ENCODE measurements around the gene AK5.
"Not testable (repeated sequence)": the region's sequence is repeated elsewhere in the genome, so short reads cannot be mapped to it uniquely, and the experiment has no call there.

The AK5 gene

GRCh38 chr1:77308889-77309621 lies 27.2 kb downstream of the AK5 start:
- H3K4me2 ChIP-seq (ENCODE audit: low read length): peak overlapping the region; percentile 48
- no peaks in the 10 kb centered on the region for H3K9me3 ChIP-seq (ENCODE audit: control insufficient read depth, insufficient read depth, low read length)
- no peaks in the 10 kb centered on the region for H3K9me2 ChIP-seq (replicated peaks; ENCODE audit: control insufficient read depth, low read length)
- TF ChIP-seq EZH2phosphoT487 (IDR thresholded peaks at IDR 0.05; ENCODE audit: borderline replicate concordance, low read length): no peak
- TF ChIP-seq, protein P1, sequence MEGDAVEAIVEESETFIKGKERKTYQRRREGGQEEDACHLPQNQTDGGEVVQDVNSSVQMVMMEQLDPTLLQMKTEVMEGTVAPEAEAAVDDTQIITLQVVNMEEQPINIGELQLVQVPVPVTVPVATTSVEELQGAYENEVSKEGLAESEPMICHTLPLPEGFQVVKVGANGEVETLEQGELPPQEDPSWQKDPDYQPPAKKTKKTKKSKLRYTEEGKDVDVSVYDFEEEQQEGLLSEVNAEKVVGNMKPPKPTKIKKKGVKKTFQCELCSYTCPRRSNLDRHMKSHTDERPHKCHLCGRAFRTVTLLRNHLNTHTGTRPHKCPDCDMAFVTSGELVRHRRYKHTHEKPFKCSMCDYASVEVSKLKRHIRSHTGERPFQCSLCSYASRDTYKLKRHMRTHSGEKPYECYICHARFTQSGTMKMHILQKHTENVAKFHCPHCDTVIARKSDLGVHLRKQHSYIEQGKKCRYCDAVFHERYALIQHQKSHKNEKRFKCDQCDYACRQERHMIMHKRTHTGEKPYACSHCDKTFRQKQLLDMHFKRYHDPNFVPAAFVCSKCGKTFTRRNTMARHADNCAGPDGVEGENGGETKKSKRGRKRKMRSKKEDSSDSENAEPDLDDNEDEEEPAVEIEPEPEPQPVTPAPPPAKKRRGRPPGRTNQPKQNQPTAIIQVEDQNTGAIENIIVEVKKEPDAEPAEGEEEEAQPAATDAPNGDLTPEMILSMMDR (IDR thresholded peaks at IDR 0.05; ENCODE audit: low read depth, low read length, poor library complexity, severe bottlenecking): no peak
- H3K4me1 ChIP-seq (ENCODE audit: control insufficient read depth, low read length): peaks cover 29% of the 10 kb centered on the region
- no peaks in the 10 kb centered on the region for H3K36me3 ChIP-seq (ENCODE audit: control insufficient read depth, low read length)
- peak overlapping the region; percentile 39 for H3K27ac ChIP-seq (ENCODE audit: low read depth, low read length)
- no peaks in the 10 kb centered on the region for H4K20me1 ChIP-seq (ENCODE audit: control insufficient read depth, insufficient read depth, low read depth, low read length)
- H3K4me3 ChIP-seq (ENCODE audit: low read length): peak overlapping the region; percentile 27
- no peaks in the 10 kb centered on the region for H3K79me2 ChIP-seq (ENCODE audit: control insufficient read depth, low read length)
- H3K27me3 ChIP-seq (ENCODE audit: control insufficient read depth, low read length): no peaks in the 10 kb centered on the region; the same call in 1 of the 2 replicates
- H3F3A ChIP-seq (ENCODE audit: control insufficient read depth, insufficient read depth): no peaks in the 10 kb centered on the region

DNA sequence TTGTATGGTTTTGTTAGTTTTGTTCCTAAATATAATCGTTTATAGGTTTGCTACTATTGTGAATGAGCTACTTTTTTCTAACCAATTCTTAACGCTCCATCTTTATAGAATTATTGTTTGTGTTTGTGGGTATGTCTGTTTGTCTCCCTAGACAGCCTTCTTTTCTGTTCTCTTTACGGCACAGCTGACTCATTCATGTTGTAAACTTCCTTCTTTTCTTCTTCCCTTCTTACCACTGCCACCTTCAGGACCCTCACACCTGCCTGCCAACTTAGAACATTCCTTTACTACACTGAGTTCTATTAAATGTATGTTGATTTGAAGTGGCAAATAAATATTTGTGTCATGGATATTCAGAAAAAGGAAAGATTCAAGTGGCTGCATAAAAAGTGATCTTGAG lies 29.1 kb downstream of the AK5 start:
- no peaks in the 10 kb centered on the region for H3K9me3 ChIP-seq (ENCODE audit: control insufficient read depth, insufficient read depth, low read length)
- no peaks in the 10 kb centered on the region for H3F3A ChIP-seq (ENCODE audit: control insufficient read depth, insufficient read depth)
- H3K4me3 ChIP-seq (ENCODE audit: low read length): no peak overlapping the region
- H3K4me2 ChIP-seq (ENCODE audit: low read length): no peak overlapping the region
- no peaks in the 10 kb centered on the region for H4K20me1 ChIP-seq (ENCODE audit: control insufficient read depth, insufficient read depth, low read depth, low read length)
- no peaks in the 10 kb centered on the region for H3K9me2 ChIP-seq (replicated peaks; ENCODE audit: control insufficient read depth, low read length)
- TF ChIP-seq, protein P1 (IDR thresholded peaks at IDR 0.05; ENCODE audit: low read depth, low read length, poor library complexity, severe bottlenecking): no peak
- TF ChIP-seq EZH2phosphoT487 (IDR thresholded peaks at IDR 0.05; ENCODE audit: borderline replicate concordance, low read length): no peak
- no peak overlapping the region for H3K27ac ChIP-seq (ENCODE audit: low read depth, low read length)
- H3K4me1 ChIP-seq (ENCODE audit: control insufficient read depth, low read length): peaks cover 29% of the 10 kb centered on the region
- no peaks in the 10 kb centered on the region; the same call in 1 of the 2 replicates for H3K27me3 ChIP-seq (ENCODE audit: control insufficient read depth, low read length)
- H3K79me2 ChIP-seq (ENCODE audit: control insufficient read depth, low read length): no peaks in the 10 kb centered on the region
- no peaks in the 10 kb centered on the region for H3K36me3 ChIP-seq (ENCODE audit: control insufficient read depth, low read length)

DNA sequence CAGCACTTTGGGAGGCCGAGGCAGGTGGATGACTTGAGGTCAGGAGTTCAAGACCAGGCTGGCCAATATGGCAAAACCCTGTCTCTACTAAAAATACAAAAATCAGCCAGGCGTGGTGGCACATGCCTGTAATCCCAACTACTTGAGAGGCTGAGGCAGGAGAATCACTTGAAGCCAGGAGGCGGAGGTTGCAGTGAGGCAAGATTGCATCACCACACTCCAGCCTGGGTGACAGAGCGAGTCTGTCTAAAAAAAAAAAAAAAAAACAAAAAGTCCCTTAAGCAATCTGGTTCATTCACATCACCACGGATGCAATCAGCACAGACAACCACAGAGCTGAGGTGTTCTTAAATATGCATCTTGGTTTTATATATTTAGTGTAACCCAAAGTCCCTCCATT lies 30.5 kb downstream of the AK5 start:
- H3K9me3 ChIP-seq (ENCODE audit: control insufficient read depth, insufficient read depth, low read length); H3F3A ChIP-seq (ENCODE audit: control insufficient read depth, insufficient read depth); H3K4me3 ChIP-seq (ENCODE audit: low read length); H3K36me3 ChIP-seq (ENCODE audit: control insufficient read depth, low read length); H3K9me2 ChIP-seq (replicated peaks; ENCODE audit: control insufficient read depth, low read length); H3K27me3 ChIP-seq (ENCODE audit: control insufficient read depth, low read length); H3K79me2 ChIP-seq (ENCODE audit: control insufficient read depth, low read length); H3K4me2 ChIP-seq (ENCODE audit: low read length); H3K27ac ChIP-seq (ENCODE audit: low read depth, low read length); H4K20me1 ChIP-seq (ENCODE audit: control insufficient read depth, insufficient read depth, low read depth, low read length): not testable (repeated sequence)
- peaks cover 29% of the 10 kb centered on the region for H3K4me1 ChIP-seq (ENCODE audit: control insufficient read depth, low read length)

DNA sequence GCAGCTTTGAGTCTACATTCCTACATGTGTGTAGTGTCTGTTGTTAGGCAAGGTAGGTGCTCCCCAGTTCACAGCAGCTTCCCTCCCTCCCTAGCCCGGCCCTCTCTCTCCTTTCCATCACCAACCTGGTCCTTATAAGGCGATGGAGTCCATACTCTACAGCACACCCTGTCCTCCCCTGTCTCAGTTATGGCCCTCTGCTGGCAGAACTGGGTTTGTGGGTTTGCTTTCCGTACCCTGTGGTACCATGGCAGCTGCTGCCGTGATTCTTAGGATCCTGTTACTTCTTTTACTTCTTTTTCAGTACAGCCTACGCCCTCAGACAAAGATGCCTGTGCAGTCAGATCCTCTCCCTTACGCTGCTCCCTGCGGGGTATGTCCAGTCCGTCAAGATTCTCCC lies 31.7 kb downstream of the AK5 start:
- H3F3A ChIP-seq (ENCODE audit: control insufficient read depth, insufficient read depth): no peaks in the 10 kb centered on the region
- H3K27me3 ChIP-seq (ENCODE audit: control insufficient read depth, low read length): no peaks in the 10 kb centered on the region
- H3K9me3 ChIP-seq (ENCODE audit: control insufficient read depth, insufficient read depth, low read length): no peaks in the 10 kb centered on the region
- no peak for TF ChIP-seq EZH2phosphoT487 (IDR thresholded peaks at IDR 0.05; ENCODE audit: borderline replicate concordance, low read length)
- TF ChIP-seq, protein P1 (IDR thresholded peaks at IDR 0.05; ENCODE audit: low read depth, low read length, poor library complexity, severe bottlenecking): peak; percentile 64
- no peak overlapping the region for H3K4me3 ChIP-seq (ENCODE audit: low read length)
- H3K27ac ChIP-seq (ENCODE audit: low read depth, low read length): no peak overlapping the region
- no peaks in the 10 kb centered on the region for H3K36me3 ChIP-seq (ENCODE audit: control insufficient read depth, low read length)
- H3K9me2 ChIP-seq (replicated peaks; ENCODE audit: control insufficient read depth, low read length): no peaks in the 10 kb centered on the region
- H3K4me1 ChIP-seq (ENCODE audit: control insufficient read depth, low read length): peaks cover 26% of the 10 kb centered on the region
- no peaks in the 10 kb centered on the region for H4K20me1 ChIP-seq (ENCODE audit: control insufficient read depth, insufficient read depth, low read depth, low read length)
- no peaks in the 10 kb centered on the region for H3K79me2 ChIP-seq (ENCODE audit: control insufficient read depth, low read length)
- H3K4me2 ChIP-seq (ENCODE audit: low read length): no peak overlapping the region
